ENCODE results near the gene STARD13.

Gene STARD13

GRCh38 chr13:33147832-33148231 is 137.7 kb downstream of the STARD13 start:
- DNase-seq (ENCODE audit: low read depth in 2 of 2), result no peak

GRCh38 chr13:33146843-33147611 is 138.5 kb downstream of the STARD13 start:
- no peak for DNase-seq (ENCODE audit: low read depth in 2 of 2)

- DNase-seq (ENCODE audit: low read depth in 2 of 2), result no peak
Observed at GRCh38 chr13:33145667-33146066, 139.9 kb downstream of the STARD13 start.

GRCh38 chr13:33144358-33144784 is 141.2 kb downstream of the STARD13 start:
- no peak for DNase-seq (ENCODE audit: low read depth in 2 of 2)

GRCh38 chr13:33139780-33140535 is 145.6 kb downstream of the STARD13 start:
- DNase-seq (ENCODE audit: low read depth in 2 of 2), result no peak

- no peak for DNase-seq (ENCODE audit: low read depth in 2 of 2)
Observed at GRCh38 chr13:33139184-33139583, 146.4 kb downstream of the STARD13 start.

- no peak for DNase-seq (ENCODE audit: low read depth in 2 of 2)
Observed at GRCh38 chr13:33138441-33138840, 147.1 kb downstream of the STARD13 start.

- DNase-seq (ENCODE audit: low read depth in 2 of 2), result no peak
Observed at GRCh38 chr13:33137721-33138120, 147.8 kb downstream of the STARD13 start.

GRCh38 chr13:33135097-33135496 is 150.5 kb downstream of the STARD13 start:
- DNase-seq (ENCODE audit: low read depth in 2 of 2), result no peak

GRCh38 chr13:33134213-33134612 is 151.3 kb downstream of the STARD13 start:
- DNase-seq (ENCODE audit: low read depth in 2 of 2), result no peak

GRCh38 chr13:33132644-33133440 is 152.7 kb downstream of the STARD13 start:
- DNase-seq (ENCODE audit: low read depth in 2 of 2), result no peak

- no peak for DNase-seq (ENCODE audit: low read depth in 2 of 2)
Observed at GRCh38 chr13:33129886-33130285, 155.7 kb downstream of the STARD13 start.

GRCh38 chr13:33129094-33129832 is 156.3 kb downstream of the STARD13 start:
- no peak for DNase-seq (ENCODE audit: low read depth in 2 of 2)

- no peak for DNase-seq (ENCODE audit: low read depth in 2 of 2)
Observed at GRCh38 chr13:33128134-33128533, 157.4 kb downstream of the STARD13 start.

- DNase-seq (ENCODE audit: low read depth in 2 of 2), result no peak
Observed at GRCh38 chr13:33127009-33127551, 158.5 kb downstream of the STARD13 start.

GRCh38 chr13:33125821-33126570 is 159.6 kb downstream of the STARD13 start:
- DNase-seq (ENCODE audit: low read depth in 2 of 2), result no peak

- no peak for DNase-seq (ENCODE audit: low read depth in 2 of 2)
Observed at GRCh38 chr13:33123066-33123859, 162.3 kb downstream of the STARD13 start.

GRCh38 chr13:33119856-33120543 is 165.6 kb downstream of the STARD13 start:
- no peak for DNase-seq (ENCODE audit: low read depth in 2 of 2)
